ENCODE measurements around the gene HBM.
"Not testable (repeated sequence)": the region's sequence is repeated elsewhere in the genome, so short reads cannot be mapped to it uniquely, and the experiment has no call there.

The HBM gene

GRCh38 chr16:165539-166374 is at the start of gene HBM:
Gene HBM (plus strand): TSS chr16:165978. CDS start chr16:165998, 20 bp downstream.
- no peak for DNase-seq (ENCODE audit: low spot score)

GRCh38 chr16:116015-116414 is 49.8 kb upstream of the HBM start:
- no peak for DNase-seq (ENCODE audit: low spot score)

GRCh38 chr16:117379-118365 is 48.1 kb upstream of the HBM start:
- DNase-seq (ENCODE audit: low spot score): peak; percentile 73

GRCh38 chr16:118857-119256 is 46.9 kb upstream of the HBM start:
- DNase-seq (ENCODE audit: low spot score): no peak

- DNase-seq (ENCODE audit: low spot score): no peak
These were observed 46.5 kb upstream of the HBM start for GRCh38 chr16:119295-119694.

GRCh38 chr16:119835-120491 is 45.8 kb upstream of the HBM start:
- DNase-seq (ENCODE audit: low spot score): no peak

GRCh38 chr16:120756-121155 is 45.0 kb upstream of the HBM start:
- DNase-seq (ENCODE audit: low spot score): no peak

GRCh38 chr16:122361-122760 is 43.4 kb upstream of the HBM start:
- no peak for DNase-seq (ENCODE audit: low spot score)

- not testable (repeated sequence) for DNase-seq (ENCODE audit: low spot score)
These were observed 42.0 kb upstream of the HBM start for GRCh38 chr16:123558-124350.

- DNase-seq (ENCODE audit: low spot score): no peak
These were observed 40.8 kb upstream of the HBM start for GRCh38 chr16:125011-125410.

- no peak for DNase-seq (ENCODE audit: low spot score)
These were observed 36.7 kb upstream of the HBM start for GRCh38 chr16:129075-129474.

GRCh38 chr16:130533-131173 is 35.1 kb upstream of the HBM start:
- no peak for DNase-seq (ENCODE audit: low spot score)

GRCh38 chr16:132120-132519 is 33.7 kb upstream of the HBM start:
- DNase-seq (ENCODE audit: low spot score): no peak

- DNase-seq (ENCODE audit: low spot score): no peak
These were observed 32.1 kb upstream of the HBM start for GRCh38 chr16:133716-134115.

- DNase-seq (ENCODE audit: low spot score): no peak
These were observed 27.7 kb upstream of the HBM start for GRCh38 chr16:138049-138417.

GRCh38 chr16:140175-140857 is 25.5 kb upstream of the HBM start:
- no peak for DNase-seq (ENCODE audit: low spot score)

GRCh38 chr16:142405-142967 is 23.3 kb upstream of the HBM start:
- DNase-seq (ENCODE audit: low spot score): no peak

- no peak for DNase-seq (ENCODE audit: low spot score)
These were observed 22.7 kb upstream of the HBM start for GRCh38 chr16:143047-143446.

GRCh38 chr16:143456-143855 is 22.3 kb upstream of the HBM start:
- DNase-seq (ENCODE audit: low spot score): no peak

- no peak for DNase-seq (ENCODE audit: low spot score)
These were observed 21.0 kb upstream of the HBM start for GRCh38 chr16:144797-145252.
